ENCODE data around the gene LDB2.
"Not testable (repeated sequence)": the region's sequence is repeated elsewhere in the genome, so short reads cannot be mapped to it uniquely, and the experiment has no call there.

The LDB2 gene

DNA sequence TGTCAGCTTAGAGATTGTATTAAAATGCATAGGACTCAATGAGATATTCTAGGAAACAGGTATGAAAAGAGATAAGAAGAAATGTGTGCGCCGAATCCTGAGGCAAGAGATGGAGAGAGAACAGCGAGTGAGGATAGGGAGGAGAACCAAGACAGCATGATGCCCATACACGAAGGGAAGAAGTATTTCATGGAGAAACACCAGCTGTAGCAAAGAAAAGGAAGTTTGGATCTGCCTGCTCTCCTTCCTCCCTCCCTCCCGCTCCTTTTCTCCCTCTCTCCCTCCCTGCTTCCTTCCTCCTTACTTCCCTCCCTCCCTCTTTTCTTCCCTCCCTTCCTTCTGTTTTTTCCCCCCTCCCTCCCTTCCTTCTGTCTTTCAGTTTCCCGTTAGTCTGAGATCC is 353.6 kb downstream of the LDB2 start:
- DNase-seq (ENCODE audit: low read depth): no peak

DNA sequence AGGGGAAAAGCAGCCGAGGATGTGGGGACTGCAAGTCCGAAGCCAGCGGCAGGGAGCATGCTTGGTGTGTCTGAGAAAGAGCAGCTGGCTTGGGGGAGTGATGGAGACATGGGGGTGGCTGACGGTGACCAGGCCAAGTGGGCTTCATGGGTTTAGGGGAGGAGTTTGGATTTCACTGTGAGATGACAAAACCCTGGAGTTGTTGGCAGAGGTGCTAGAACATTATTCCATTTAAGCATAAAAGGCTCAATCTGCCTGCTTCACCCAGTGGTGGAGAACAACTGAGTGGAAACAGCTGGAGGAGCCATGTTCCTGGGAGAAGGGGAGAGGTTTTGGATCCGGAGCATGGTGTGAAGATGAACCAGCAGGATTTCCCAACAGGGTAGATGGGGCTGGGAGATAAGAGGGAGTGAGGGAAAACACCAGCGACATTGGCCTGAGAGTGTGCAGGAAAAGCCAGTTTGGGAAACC is 354.2 kb downstream of the LDB2 start:
- DNase-seq (ENCODE audit: low read depth): peak; percentile 13

DNA sequence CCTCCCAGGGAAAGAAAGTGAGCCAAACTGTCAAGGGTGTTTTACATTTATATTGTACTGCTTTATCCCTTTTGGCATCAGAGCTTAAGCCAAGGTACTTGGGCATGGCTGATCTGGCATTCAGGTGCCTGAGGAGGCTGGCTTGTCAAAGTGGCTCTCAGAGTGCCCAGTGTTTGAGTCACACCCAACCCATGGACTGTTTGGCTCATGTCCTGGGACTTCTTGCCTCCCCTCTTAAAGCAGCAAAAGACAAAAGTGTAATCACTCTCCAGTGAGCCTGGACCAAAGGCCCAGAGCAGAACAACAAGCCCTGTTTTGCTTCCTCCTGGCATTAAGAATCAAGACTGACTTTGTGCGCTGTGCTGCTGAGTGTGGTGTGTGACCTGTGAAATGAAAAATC is 360.5 kb downstream of the LDB2 start:
- DNase-seq (ENCODE audit: low read depth): no peak

DNA sequence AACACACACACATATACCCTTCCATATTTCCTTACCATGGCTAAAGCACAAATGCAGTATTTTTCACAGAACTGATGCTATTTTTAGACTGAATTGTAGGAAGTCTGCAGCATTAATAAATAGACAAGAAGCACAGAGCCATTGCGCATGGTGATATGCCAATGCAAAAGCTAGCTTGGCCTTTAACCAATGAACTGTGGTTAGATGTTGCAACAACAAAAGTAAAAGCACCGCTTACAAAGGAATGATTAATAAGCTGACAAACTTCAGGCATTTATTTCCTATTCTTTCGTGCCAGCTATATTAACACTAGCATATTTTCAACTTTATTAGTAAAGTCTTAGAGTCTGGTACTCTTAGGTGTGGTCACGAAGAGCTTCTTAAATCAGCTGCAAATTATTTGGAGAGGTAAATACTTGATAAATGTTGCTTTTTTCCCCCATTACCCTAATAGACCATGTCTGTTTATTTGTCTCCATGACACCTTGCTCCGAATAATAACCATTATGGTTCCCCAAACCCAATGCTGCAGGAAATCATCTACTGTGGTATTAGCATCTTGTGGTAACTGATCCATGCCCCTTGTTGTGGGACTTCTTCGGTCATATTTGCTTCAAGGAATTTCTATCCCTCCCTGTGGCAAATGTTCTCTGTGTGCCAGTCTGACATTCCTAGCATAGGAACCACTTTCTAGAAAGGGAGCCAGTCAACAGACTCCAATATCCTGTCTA is 366.0 kb downstream of the LDB2 start:
- peak; percentile 94 for DNase-seq (ENCODE audit: low read depth)

DNA sequence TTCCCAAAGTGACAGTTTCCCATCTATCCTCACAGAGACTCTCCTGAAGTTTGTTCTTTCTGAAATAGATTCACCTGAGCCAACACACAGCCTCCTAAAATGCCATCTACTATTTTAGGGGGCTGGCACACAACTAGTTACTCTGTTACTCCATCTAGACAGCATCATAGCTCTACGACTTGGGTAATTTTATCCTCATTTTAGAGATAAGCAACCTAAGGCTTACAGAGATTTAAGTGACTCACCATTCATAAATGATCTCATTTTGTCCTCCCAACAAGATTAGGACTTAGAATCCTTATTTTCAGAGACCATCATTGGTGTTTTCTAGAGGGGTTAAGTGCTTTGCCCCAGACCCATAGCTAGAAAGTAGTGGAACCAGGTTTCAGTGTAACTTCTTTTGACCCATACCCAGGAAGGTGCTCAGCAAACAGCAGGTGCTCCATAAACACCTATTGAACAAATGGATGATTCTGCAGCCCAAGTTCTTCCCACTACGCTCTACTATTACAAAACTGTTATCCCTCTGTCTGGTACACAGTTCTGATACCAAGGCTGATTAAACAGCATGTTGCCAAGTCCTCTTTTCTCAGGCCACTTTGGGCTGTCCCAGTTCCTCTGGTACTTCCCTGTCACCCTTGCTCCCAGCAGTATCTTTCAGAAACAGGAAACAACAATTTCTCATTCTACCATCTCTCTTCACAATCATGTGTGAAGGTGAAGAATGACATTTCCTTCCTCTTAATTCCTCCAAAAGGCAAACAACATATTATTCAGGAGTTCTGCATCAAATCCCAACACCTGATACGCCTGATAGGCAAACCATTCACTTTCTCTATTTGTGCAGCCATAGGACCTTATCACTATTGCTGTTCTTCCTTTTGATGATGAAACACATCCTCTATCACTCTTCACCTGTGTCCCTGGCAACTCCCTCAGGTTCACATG is 367.5 kb downstream of the LDB2 start:
- DNase-seq (ENCODE audit: low read depth): peak; percentile 54

DNA sequence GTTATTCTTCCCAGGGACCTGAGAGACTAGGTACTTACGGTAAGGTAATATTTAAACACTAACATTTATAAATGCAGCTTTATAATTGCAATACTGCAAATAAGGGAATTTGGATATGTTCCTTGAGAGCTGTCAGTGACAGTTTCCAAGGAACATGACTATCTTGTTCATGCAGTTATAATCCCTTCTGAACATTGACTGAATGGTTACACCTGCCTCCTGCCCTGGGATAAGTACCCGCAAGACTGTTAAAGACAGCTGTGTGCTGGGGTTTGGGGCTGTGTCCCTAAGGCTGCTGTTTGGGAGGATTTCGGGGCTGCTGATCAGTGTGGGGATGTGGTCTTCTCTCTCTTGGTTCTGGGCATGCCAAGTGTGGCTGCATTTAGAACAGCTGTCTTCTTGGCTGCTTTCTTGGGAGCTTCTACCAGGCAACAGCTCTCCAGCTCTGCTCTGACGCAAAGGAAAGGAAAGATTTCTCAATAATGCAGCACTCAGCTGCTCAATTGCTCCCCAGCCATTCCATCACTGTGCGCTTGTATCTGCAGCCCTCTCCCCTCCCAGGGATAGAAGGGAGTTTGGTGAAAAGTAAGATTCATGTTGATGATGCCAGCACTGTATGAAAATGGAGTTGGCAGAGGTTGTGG is 373.4 kb downstream of the LDB2 start:
- DNase-seq (ENCODE audit: low read depth): peak; percentile 10

GRCh38 chr4:16524406-16524805 is 374.0 kb downstream of the LDB2 start:
- no peak for DNase-seq (ENCODE audit: low read depth)

DNA sequence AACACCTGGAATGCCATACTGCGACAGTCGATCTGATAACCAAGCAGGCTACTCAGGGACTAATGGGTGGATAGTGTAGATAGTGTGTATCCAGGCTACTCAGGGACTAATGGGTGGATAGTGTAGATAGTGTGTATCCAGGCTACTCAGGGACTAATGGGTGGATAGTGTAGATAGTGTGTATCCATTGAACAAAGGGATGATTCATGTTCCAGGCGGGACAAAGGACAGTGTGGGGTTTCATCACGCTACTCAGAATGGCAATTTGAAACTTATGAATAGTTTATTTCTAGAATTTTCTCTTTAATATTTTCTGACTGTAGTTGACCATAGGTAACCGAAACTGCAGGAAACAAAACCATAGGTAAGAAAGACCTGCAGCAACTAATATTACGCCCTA is 374.9 kb downstream of the LDB2 start:
- DNase-seq (ENCODE audit: low read depth): not testable (repeated sequence)

- DNase-seq (ENCODE audit: low read depth): no peak
Measured at GRCh38 chr4:16521156-16521915, 377.1 kb downstream of the LDB2 start.

- DNase-seq (ENCODE audit: low read depth): peak; percentile 82
Measured at GRCh38 chr4:16516796-16517439, 381.5 kb downstream of the LDB2 start.

- peak; percentile 39 for DNase-seq (ENCODE audit: low read depth)
Measured at GRCh38 chr4:16513876-16514275, 384.6 kb downstream of the LDB2 start.

DNA sequence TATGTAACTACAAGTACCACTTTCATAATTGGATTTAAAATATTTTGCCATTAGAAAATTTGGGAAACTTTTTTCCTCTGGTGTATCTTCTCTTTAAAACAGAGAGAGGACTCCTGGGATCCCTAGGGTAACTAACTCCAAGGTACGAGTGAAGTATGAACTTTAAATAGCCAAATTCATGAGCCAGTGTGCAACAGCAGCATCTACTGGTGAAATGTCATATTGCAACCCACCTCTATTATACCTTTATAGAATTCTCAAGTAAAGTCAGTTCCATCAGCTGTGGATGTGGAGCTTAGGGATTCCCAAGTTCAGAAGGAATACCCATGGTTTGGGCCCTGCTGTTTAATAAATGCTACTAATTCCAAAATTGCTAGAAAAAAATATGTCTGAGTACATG is 389.5 kb downstream of the LDB2 start:
- DNase-seq (ENCODE audit: low read depth): no peak

GRCh38 chr4:16505726-16506125 is 392.7 kb downstream of the LDB2 start:
- peak; percentile 39 for DNase-seq (ENCODE audit: low read depth)

- no peak for DNase-seq (ENCODE audit: low read depth)
Measured at GRCh38 chr4:16505267-16505666, 393.2 kb downstream of the LDB2 start.

DNA sequence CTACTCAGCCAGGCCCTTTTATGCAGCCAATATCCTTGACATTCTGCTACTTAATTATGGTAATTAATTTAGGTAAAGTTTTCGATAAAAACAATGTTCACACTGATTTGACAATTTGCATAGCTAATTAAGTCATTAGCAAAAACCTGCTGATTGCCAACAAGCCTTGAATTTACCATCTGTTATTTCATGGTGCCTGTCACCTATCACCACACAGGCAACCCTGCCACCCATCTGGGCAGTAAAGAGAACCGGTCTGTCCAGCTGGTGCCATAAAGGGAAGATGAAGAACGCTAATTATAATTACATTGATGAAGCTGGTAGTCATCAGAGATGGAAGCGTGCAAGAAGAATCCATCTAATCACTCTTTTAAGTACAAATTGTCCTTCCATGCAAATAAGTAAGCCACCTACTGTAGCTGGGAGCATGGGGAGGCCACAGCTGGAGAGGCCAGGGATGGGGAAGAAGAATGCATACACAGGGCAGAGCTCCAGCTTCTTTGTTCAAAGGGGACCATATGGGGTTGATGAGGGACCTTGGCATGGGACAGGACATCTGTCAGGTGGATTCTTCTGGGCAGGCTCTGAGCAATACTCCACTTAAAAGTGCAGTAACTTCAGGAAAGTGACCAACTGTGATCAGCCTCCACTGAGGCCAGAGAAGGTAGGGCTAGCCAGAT is 394.9 kb downstream of the LDB2 start:
- no peak for DNase-seq (ENCODE audit: low read depth)

GRCh38 chr4:16498978-16499377 is 399.5 kb downstream of the LDB2 start:
- no peak for DNase-seq (ENCODE audit: low read depth)

GRCh38 chr4:16496501-16496900 is 401.9 kb downstream of the LDB2 start:
- DNase-seq (ENCODE audit: low read depth): peak; percentile 73

DNA sequence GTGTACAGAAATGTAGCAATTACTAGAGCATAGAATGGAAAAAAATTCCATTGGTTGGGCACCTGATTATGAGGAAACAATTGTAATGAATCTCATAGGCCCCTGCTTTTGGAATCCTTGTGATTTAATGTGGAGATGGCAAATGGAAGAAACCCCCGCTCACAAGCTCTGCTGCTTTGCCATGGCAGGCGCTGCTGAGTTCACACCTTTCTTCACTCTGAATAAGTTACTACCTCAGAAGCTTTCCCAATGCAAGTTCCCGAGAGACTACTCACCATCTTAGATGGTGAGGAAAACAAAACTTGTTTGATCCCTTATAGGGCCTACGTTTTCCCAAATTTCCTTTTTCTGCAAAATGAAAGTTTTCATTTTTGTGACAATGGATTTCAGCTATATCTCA is 405.6 kb downstream of the LDB2 start:
- no peak for DNase-seq (ENCODE audit: low read depth)

DNA sequence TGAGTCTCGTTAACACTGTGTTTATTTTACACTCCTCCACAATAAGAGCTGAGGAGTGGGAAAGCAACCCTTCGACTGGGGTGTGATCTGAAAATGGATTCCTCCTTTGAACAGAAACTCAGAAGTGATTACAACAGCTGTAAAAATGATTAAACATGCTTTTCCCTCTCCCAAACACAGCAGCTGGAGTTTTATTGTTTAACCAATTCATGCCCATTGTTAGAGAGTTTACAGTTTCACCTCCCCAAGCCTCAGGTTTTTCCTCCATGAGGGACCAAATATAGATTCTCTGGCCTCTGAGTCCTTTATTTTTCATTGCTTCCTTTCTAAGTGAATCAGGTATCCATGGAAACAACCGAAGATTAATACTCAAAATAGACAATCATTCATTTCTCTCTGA is 409.2 kb downstream of the LDB2 start:
- DNase-seq (ENCODE audit: low read depth): no peak

DNA sequence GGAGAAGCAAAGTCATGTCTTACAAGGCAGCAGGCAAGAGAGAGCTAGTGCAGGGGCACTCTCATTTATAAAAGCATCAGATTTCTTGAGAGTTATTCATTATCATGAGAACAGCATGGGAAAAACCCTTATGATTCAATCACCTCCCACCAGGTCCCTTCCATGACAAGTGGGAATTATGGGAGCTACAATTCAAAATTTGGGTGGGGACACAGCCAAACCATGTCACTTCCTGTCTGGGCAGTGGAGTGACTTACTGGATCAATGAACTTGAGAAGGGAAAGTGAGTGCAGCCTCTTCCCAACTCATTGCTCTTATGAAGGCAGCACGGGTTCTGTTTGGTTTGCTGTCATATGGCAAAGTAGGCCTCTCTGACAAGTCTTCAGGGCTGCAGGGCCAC is 410.4 kb downstream of the LDB2 start:
- DNase-seq (ENCODE audit: low read depth): no peak

GRCh38 chr4:16484711-16485110 is 413.7 kb downstream of the LDB2 start:
- DNase-seq (ENCODE audit: low read depth): no peak

Data from EH (cell line).